Measurements from ENCODE around the gene SMG6.

GRCh38 chr17:2124391-2124790 is 179.2 kb downstream of the SMG6 start:
- TF ChIP-seq POLR2A (IDR thresholded peaks at IDR 0.05) (no peak), CTCF (IDR thresholded peaks at IDR 0.05) (no peak), POLR2AphosphoS5 (IDR thresholded peaks at IDR 0.05) (no peak)
